Astrocyte (in vitro differentiated cells and primary cell): Measurements from ENCODE around the gene RNF217. TPM values are rescaled to one million over a fixed set of nuclear protein-coding genes. Genes with fewer than 3 reads are reported as not detected.
A peak's percentile ranks its signal among the peaks of the same experiment; 100 is the strongest.

ENCODE experiments used
- DNase-seq: peaks from one replicate; pipeline ENCODE4 v3.0.0-alpha.2; 2010; ENCODE audit warnings: low read depth
- FAIRE-seq: peaks from 2 replicates; lab custom pipeline; 2011; peaks lifted over from hg19 to GRCh38; lab: Jason Lieb, UNC
- H2AFZ ChIP-seq: 2 replicates; pipeline ENCODE4 v1.6.0; 2012; ENCODE audit warnings: low read depth, low read length, inconsistent platforms
- H3K27ac ChIP-seq: 2 replicates; pipeline ENCODE4 v1.5.1; 2011; ENCODE audit warnings: low read depth, low read length, inconsistent platforms
- H3K27me3 ChIP-seq: 2 replicates; pipeline ENCODE4 v1.6.0; 2011; ENCODE audit warnings: low read length, inconsistent platforms; ENCODE audit not compliant: insufficient read depth
- H3K36me3 ChIP-seq: 2 replicates; pipeline ENCODE4 v1.5.1; 2011; ENCODE audit warnings: low read length, inconsistent platforms; ENCODE audit not compliant: insufficient read depth
- H3K4me1 ChIP-seq: 2 replicates; pipeline ENCODE4 v1.5.1; 2011; ENCODE audit warnings: low read length, inconsistent platforms; ENCODE audit not compliant: insufficient read depth
- H3K4me2 ChIP-seq: 2 replicates; pipeline ENCODE4 v1.6.0; 2012; ENCODE audit warnings: low read length, inconsistent platforms
- H3K4me3 ChIP-seq: 2 replicates; pipeline ENCODE4 v1.5.1; 2011; ENCODE audit warnings: low read depth, mild to moderate bottlenecking, low read length, inconsistent platforms; ENCODE audit not compliant: insufficient read depth
- H3K79me2 ChIP-seq: 2 replicates; pipeline ENCODE4 v1.6.0; 2012; ENCODE audit warnings: mild to moderate bottlenecking, low read length, inconsistent platforms; ENCODE audit not compliant: insufficient read depth
- H3K9ac ChIP-seq: 2 replicates; pipeline ENCODE4 v1.6.0; 2012; ENCODE audit warnings: mild to moderate bottlenecking, low read length, inconsistent platforms
- H3K9me3 ChIP-seq: 2 replicates; pipeline ENCODE4 v1.5.1; 2012; ENCODE audit warnings: low read depth, mild to moderate bottlenecking, low read length, inconsistent platforms; ENCODE audit not compliant: insufficient read depth
- H4K20me1 ChIP-seq: 2 replicates; pipeline ENCODE4 v1.6.0; 2012; ENCODE audit warnings: low read length, inconsistent platforms; ENCODE audit not compliant: insufficient read depth
- H3K27ac Mint-ChIP-seq: one replicate; pipeline ENCODE4 v1.8.0; 2021; ENCODE audit warnings: mild to moderate bottlenecking, mixed read lengths; ENCODE audit not compliant: unreplicated experiment
- H3K27me3 Mint-ChIP-seq: one replicate; pipeline ENCODE4 v1.8.0; 2021; ENCODE audit warnings: low read depth, mixed read lengths; ENCODE audit not compliant: unreplicated experiment
- H3K36me3 Mint-ChIP-seq: one replicate; pipeline ENCODE4 v1.8.0; 2021; ENCODE audit warnings: low read depth, mixed read lengths; ENCODE audit not compliant: unreplicated experiment
- H3K4me1 Mint-ChIP-seq: one replicate; pipeline ENCODE4 v1.8.0; 2021; ENCODE audit warnings: low read depth, mixed read lengths; ENCODE audit not compliant: unreplicated experiment
- H3K4me3 Mint-ChIP-seq: one replicate; pipeline ENCODE4 v1.8.0; 2021; ENCODE audit warnings: mild to moderate bottlenecking, moderate library complexity, mixed read lengths; ENCODE audit not compliant: unreplicated experiment
- H3K9me3 Mint-ChIP-seq: one replicate; pipeline ENCODE4 v1.8.0; 2021; ENCODE audit warnings: mild to moderate bottlenecking, mixed read lengths; ENCODE audit not compliant: unreplicated experiment
- EZH2 ChIP-seq: IDR thresholded peaks from 2 replicates; pipeline ENCODE4 v1.6.1; 2012; ENCODE audit warnings: mild to moderate bottlenecking, low read length, inconsistent platforms; ENCODE audit not compliant: insufficient read depth
- total RNA-seq: library from RNA; stranded (reverse); gene quantifications from 2 replicates; pipeline ENCODE4 v1.2.1, GENCODE V29; 2021
- TF ChIP-seq, protein P1 (sequence below): IDR thresholded peaks from 2 replicates; pipeline ENCODE4 v1.5.1; 2011; ENCODE audit warnings: low read depth, mild to moderate bottlenecking, inconsistent platforms, low read length, moderate library complexity; ENCODE audit not compliant: insufficient read depth

The RNF217 gene
- total RNA-seq, 1 donor from 2014 or later = 49.4 TPM

DNA sequence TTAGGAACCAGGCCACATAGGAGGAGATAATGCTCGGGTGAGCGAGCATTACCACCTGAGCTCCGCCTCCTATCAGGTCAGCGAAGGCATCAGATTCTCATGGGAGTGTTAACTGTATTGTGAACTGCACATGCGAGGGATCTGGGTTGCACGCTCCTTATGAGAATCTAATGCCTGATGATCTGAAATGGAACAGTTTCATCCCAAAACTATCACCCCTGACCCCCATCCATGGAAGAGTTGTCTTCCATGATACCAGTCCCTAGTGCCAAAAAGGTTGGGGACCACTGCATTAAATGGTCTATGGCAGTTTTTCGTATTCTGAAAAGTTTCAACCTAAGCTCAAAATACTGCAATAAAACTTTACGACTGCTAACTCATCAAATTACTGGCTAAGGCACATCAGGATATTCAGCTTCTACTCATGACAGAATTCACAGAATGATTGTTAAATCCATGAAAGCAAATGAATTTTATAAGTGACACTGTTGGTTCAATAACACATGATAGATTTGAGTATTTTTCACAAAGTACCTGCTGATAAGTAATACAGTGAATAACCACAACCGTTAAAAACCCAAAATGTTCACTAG lies 25.9 kb downstream of the RNF217 start:
- H4K20me1 ChIP-seq = peaks cover 14% of the 10 kb centered on the region
- no peak overlapping the region for H3K27ac ChIP-seq
- TF ChIP-seq, protein P1, sequence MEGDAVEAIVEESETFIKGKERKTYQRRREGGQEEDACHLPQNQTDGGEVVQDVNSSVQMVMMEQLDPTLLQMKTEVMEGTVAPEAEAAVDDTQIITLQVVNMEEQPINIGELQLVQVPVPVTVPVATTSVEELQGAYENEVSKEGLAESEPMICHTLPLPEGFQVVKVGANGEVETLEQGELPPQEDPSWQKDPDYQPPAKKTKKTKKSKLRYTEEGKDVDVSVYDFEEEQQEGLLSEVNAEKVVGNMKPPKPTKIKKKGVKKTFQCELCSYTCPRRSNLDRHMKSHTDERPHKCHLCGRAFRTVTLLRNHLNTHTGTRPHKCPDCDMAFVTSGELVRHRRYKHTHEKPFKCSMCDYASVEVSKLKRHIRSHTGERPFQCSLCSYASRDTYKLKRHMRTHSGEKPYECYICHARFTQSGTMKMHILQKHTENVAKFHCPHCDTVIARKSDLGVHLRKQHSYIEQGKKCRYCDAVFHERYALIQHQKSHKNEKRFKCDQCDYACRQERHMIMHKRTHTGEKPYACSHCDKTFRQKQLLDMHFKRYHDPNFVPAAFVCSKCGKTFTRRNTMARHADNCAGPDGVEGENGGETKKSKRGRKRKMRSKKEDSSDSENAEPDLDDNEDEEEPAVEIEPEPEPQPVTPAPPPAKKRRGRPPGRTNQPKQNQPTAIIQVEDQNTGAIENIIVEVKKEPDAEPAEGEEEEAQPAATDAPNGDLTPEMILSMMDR = no peak
- no peak for TF ChIP-seq EZH2
- H3K36me3 Mint-ChIP-seq = peaks cover 13% of the 10 kb centered on the region
- H3K4me1 Mint-ChIP-seq = peaks cover 34% of the 10 kb centered on the region
- no peak overlapping the region for H3K4me3 Mint-ChIP-seq
- no peaks in the 10 kb centered on the region for H3K36me3 ChIP-seq
- H3K79me2 ChIP-seq = peaks cover 99% of the 10 kb centered on the region
- DNase-seq (no peak), FAIRE-seq (peak; percentile 23)
- no peaks in the 10 kb centered on the region for H3K27me3 Mint-ChIP-seq
- H3K9me3 Mint-ChIP-seq = peaks cover 2% of the 10 kb centered on the region
- no peak overlapping the region for H3K27ac Mint-ChIP-seq
- no peaks in the 10 kb centered on the region for H3K9me3 ChIP-seq
- H3K4me1 ChIP-seq = peaks cover 30% of the 10 kb centered on the region
- H3K4me2 ChIP-seq = no peak overlapping the region
- H3K9ac ChIP-seq = no peak overlapping the region
- H2AFZ ChIP-seq = no peak overlapping the region
- no peak overlapping the region for H3K4me3 ChIP-seq
- H3K27me3 ChIP-seq = no peaks in the 10 kb centered on the region

DNA sequence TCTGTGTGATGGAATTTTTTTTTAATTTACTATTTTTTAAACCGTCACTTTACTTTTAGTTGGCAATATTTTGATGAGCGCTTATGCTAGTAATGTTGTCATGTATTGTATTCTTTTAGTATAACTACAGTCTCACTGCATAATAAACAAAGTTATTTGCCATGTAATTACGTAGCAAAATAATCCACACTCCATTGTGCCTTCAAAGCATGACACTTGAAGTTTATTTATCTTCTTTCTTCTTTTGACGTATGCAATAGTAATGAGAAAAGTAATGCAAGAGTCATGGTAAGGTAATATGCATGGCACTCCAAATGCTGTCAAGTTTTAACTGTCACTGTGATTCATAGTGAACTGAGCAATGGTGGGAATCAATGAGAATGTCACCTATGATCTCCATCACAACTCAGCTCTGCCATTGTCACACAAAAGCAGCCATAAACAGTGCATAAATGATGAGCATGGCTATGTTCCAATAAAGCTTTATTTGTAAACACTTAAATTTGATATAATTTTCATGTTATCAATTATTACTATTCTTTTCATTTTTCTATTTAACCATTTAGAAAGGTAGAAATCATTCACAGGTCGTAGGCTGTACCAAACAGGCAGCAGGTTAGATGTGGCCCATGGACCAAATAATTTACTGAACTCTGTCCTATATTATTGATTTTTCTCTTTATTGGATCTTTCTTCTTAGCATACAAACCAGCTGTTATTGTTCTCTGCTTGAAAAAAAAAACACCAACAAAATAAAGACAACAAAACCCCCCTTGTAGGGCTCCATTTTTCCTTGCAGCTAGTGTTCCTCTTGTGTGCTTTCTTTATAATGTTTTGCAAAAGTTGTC lies 27.1 kb downstream of the RNF217 start:
- peaks cover 22% of the 10 kb centered on the region for H3K4me1 ChIP-seq
- H3K4me3 ChIP-seq = no peak overlapping the region
- peaks cover 24% of the 10 kb centered on the region for H4K20me1 ChIP-seq
- Mint-ChIP-seq H3K27ac (no peak overlapping the region), H3K4me3 (no peak overlapping the region), H3K9me3 (peaks cover 2% of the 10 kb centered on the region), H3K36me3 (peaks cover 13% of the 10 kb centered on the region), H3K27me3 (no peaks in the 10 kb centered on the region), H3K4me1 (peaks cover 30% of the 10 kb centered on the region)
- H3K79me2 ChIP-seq = peaks cover 99% of the 10 kb centered on the region
- H3K36me3 ChIP-seq = no peaks in the 10 kb centered on the region
- no peak overlapping the region for H3K9ac ChIP-seq
- no peak overlapping the region for H2AFZ ChIP-seq
- no peak for TF ChIP-seq EZH2
- TF ChIP-seq, protein P1 = no peak
- no peak overlapping the region for H3K4me2 ChIP-seq
- no peak for DNase-seq
- H3K27ac ChIP-seq = no peak overlapping the region
- no peaks in the 10 kb centered on the region for H3K27me3 ChIP-seq
- H3K9me3 ChIP-seq = no peaks in the 10 kb centered on the region
- no peak for FAIRE-seq
